ENCODE results near the gene PIP4K2A.
"Not testable (repeated sequence)": the region's sequence is repeated elsewhere in the genome, so short reads cannot be mapped to it uniquely, and the experiment has no call there.

Gene PIP4K2A

GRCh38 chr10:22692119-22692518, 22.3 kb downstream of the PIP4K2A start:
- DNase-seq = not testable (repeated sequence)

- DNase-seq = no peak
Measured at GRCh38 chr10:22690614-22691431, 23.6 kb downstream of the PIP4K2A start.

- no peak for DNase-seq
Measured at GRCh38 chr10:22690158-22690557, 24.2 kb downstream of the PIP4K2A start.

GRCh38 chr10:22686347-22686746, 28.0 kb downstream of the PIP4K2A start:
- no peak for DNase-seq

- DNase-seq = no peak
Measured at GRCh38 chr10:22685926-22686325, 28.5 kb downstream of the PIP4K2A start.

GRCh38 chr10:22684699-22685098, 29.7 kb downstream of the PIP4K2A start:
- DNase-seq = no peak

GRCh38 chr10:22683140-22683389, 31.3 kb downstream of the PIP4K2A start:
- no peak for DNase-seq

GRCh38 chr10:22682237-22683139, 31.9 kb downstream of the PIP4K2A start:
- DNase-seq = peak; percentile 79

GRCh38 chr10:22681783-22682183, 32.6 kb downstream of the PIP4K2A start:
- DNase-seq = peak; percentile 71

- DNase-seq = no peak
Measured at GRCh38 chr10:22681301-22681700, 33.1 kb downstream of the PIP4K2A start.

GRCh38 chr10:22679608-22680007, 34.8 kb downstream of the PIP4K2A start:
- DNase-seq = peak; percentile 49

GRCh38 chr10:22677333-22677732, 37.0 kb downstream of the PIP4K2A start:
- DNase-seq = no peak

- no peak for DNase-seq
Measured at GRCh38 chr10:22676435-22676834, 37.9 kb downstream of the PIP4K2A start.

- no peak for DNase-seq
Measured at GRCh38 chr10:22674573-22674930, 39.8 kb downstream of the PIP4K2A start.

- DNase-seq = no peak
Measured at GRCh38 chr10:22673785-22674572, 40.4 kb downstream of the PIP4K2A start.

- DNase-seq = no peak
Measured at GRCh38 chr10:22673091-22673392, 41.3 kb downstream of the PIP4K2A start.

- no peak for DNase-seq
Measured at GRCh38 chr10:22672319-22673090, 41.9 kb downstream of the PIP4K2A start.

GRCh38 chr10:22670788-22671187, 43.6 kb downstream of the PIP4K2A start:
- DNase-seq = no peak

- DNase-seq = no peak
Measured at GRCh38 chr10:22669163-22669711, 45.1 kb downstream of the PIP4K2A start.

- DNase-seq = no peak
Measured at GRCh38 chr10:22667093-22667480, 47.3 kb downstream of the PIP4K2A start.

- peak; percentile 85 for DNase-seq
Measured at GRCh38 chr10:22666287-22667092, 47.9 kb downstream of the PIP4K2A start.

GRCh38 chr10:22665329-22665728, 49.0 kb downstream of the PIP4K2A start:
- DNase-seq = no peak

Measured in CD4-positive, alpha-beta T cell treated with Interleukin-17A for 1 hour (primary cell).